ENCODE data around the gene LOXHD1.

DNA sequence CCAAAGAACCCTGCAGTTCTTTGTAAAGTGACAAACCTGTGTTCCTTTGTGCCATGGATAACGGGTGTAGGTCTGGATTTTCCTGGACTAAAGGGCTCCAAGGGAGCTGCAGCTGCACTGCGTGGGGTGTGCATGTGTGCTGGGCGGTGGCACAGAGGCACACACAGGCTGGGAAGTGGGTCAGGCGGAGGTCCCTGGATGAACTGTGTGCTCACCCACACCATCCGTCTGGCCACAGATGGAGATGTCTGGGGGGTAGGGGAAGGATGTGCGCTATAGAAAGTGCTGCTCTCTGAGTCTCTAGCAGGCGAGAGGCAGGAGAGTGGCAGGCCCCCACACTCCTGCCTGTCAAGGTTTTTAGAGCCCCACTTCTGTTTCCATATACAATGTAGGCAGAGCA lies 137.2 kb downstream of the LOXHD1 start:
- TF ChIP-seq CTCF (IDR thresholded peaks at IDR 0.05) (no peak), EZH2 (IDR thresholded peaks at IDR 0.05; ENCODE audit: borderline replicate concordance, insufficient read depth, low read depth, low read length, poor library complexity, severe bottlenecking) (no peak)

Data from B cell (primary cell).